Measurements from ENCODE around the gene ANO8.

DNA sequence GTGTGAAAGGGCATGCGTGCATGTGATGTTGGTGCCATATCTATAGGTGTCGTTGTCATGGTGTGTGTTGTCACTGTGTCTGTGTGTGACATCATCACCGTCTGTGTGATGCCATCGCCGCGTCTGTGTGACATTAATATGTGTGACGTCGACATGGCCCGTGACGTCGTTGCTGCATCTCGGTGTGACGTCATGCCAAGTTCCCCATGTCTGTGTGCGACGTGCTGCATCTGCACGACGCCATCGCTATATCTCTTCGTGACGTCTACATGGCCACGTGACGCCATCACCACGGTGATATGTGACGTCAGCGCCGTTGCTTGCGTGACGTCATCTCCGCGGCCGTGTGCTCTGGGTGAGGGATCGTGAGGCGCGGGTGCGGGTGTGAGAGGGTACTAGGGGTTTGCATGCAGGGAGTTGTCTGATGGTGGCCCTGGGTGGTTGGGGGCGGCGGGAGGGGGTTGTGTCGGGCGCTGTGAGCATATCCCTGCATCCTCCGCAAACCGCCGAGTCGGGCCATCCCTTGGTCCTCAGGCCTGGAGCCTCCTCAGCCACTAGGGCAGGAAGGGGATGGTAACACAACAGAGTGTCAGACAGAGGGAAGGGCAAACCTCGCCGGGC is 17.3 kb upstream of the ANO8 start:
- TF ChIP-seq, protein P1, sequence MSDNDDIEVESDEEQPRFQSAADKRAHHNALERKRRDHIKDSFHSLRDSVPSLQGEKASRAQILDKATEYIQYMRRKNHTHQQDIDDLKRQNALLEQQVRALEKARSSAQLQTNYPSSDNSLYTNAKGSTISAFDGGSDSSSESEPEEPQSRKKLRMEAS (IDR thresholded peaks at IDR 0.05; ENCODE audit: low read depth), result no peak
- TF ChIP-seq CTCF (IDR thresholded peaks at IDR 0.05) (no peak), RFX5 (IDR thresholded peaks at IDR 0.05; ENCODE audit: low read length) (no peak), FOSL2 (IDR thresholded peaks at IDR 0.05; ENCODE audit: borderline replicate concordance, low read depth) (no peak), RAD21 (IDR thresholded peaks at IDR 0.05; ENCODE audit: low read length) (no peak), YY1 (IDR thresholded peaks at IDR 0.05; ENCODE audit: low read depth) (no peak), REST (IDR thresholded peaks at IDR 0.05; ENCODE audit: low read depth, low read length) (no peak), EP300 (IDR thresholded peaks at IDR 0.05; ENCODE audit: borderline replicate concordance in 1 of 2, low read depth in 1 of 2, low read length in 1 of 2) (no peak), POLR2AphosphoS5 (IDR thresholded peaks at IDR 0.05; ENCODE audit: low read depth, low read length) (no peak)

Measured in SK-N-SH (cell line).